GM18951 (cell line): ENCODE measurements around the gene ZNF846.
"Not testable (repeated sequence)": the region's sequence is repeated elsewhere in the genome, so short reads cannot be mapped to it uniquely, and the experiment has no call there.

Experiments used
- POLR2A ChIP-seq: IDR thresholded peaks from 4 replicates; pipeline ENCODE4 v1.6.1; 2011; ENCODE audit warnings: mild to moderate bottlenecking; ENCODE audit not compliant: insufficient read length, insufficient read depth; ENCODE audit errors: extremely low read depth
- in situ Hi-C: fragments of 300-500 bp; cut with MboI; formaldehyde crosslinking; loops from one replicate; pipeline ENCODE4 v1.12.0; 2022; ENCODE audit warnings: low sequenced_read_pairs, mixed read lengths, inconsistent platforms; ENCODE audit not compliant: unreplicated experiment

ZNF846 gene

DNA sequence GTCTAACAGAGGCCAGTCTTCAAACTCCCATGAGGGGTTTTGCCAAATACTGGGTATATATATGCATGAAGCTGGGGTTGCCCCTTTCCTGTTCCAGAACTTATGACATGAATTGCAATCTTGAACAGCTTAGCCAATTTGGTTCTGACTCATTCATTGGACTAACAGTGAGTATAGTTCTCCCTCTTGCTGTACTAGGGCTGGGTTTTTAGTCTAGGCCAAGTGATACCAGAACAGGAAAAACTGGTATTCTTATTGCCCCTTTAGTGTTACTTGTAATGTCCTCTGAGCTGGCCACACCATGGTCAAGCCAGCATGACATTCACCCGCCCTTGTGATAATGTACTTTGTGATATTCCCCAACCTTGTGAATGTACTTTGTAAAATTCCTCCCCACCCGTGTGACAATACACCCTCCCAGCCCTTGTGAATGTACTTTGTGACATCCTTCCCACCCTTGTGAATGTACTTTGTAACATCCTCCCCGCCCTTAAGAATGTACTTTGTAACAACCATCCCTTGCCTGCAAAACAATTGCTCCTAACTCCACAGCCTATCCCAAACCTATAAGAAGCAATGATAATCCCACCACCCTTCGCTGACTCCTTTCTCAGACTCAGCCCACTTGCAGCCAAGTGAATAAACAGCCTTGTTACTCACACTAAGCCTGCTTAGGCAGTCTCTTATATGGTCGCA is 26.9 kb downstream of the ZNF846 start:
- no peak for TF ChIP-seq POLR2A
- in situ Hi-C loops, result no loop called here

DNA sequence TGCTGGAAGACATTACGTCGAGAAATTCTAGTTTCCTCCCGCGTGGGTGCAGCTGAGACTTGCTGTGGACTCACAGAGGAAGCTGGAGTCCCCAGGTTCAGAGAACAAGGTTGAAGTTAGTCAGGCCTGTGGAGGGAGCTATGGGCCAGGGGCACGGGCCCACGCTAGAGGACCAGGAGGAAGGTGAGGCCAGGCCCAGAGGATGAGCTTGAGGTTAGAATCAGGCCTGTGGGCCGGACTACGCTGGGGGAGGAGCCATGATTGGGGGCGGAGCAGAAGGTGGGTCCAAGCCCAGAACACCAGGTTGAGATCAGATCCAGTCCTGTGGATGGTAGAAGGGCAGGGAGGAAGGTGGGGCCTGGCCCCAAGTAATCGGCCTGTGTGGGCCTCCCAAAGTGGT is 32.6 kb downstream of the ZNF846 start:
- in situ Hi-C loops, result no loop called here

DNA sequence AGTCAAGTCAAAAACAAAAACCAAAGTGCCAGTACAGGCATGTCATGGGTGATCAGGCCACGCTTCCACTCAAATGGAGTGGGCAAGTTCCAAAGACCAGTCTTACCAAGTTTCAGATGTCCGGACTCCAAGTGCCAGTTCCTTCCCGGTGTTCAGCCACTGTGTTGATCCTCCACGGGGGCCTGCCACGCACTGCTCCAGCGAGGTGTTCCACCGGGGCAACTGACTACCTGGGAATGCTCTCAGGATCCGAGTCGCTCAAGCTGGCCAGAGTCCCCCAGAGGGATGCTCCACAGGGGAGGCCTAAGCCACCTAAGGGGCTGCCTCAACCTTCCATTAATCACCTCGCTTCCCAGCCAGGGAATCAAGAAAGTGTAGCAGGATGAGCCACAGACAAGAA is 38.5 kb downstream of the ZNF846 start:
- in situ Hi-C loops, result not testable (repeated sequence)

More for the DNA sequence above, 32.6 kb downstream of the ZNF846 start:
- TF ChIP-seq POLR2A, result no peak

DNA sequence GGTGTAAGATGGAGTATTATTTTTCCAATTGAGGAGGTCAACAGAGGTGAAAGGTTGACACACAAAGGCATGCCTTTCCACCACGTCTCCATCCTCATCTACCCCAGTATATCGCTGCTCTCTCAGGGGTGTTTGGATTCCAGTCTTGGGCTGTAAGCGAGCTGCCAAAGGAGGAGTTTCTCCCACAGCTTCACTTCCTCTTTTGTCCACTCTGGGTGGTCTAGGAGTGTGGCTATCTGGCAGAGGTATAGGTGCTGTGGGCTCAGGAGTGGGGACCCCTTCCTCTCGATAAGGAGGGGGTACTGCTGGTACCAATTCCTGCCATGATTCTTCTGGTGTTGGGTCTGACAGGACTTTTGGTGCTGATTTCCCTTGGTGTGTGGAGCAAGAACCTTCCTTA is 39.4 kb downstream of the ZNF846 start:
- no peak for TF ChIP-seq POLR2A

DNA sequence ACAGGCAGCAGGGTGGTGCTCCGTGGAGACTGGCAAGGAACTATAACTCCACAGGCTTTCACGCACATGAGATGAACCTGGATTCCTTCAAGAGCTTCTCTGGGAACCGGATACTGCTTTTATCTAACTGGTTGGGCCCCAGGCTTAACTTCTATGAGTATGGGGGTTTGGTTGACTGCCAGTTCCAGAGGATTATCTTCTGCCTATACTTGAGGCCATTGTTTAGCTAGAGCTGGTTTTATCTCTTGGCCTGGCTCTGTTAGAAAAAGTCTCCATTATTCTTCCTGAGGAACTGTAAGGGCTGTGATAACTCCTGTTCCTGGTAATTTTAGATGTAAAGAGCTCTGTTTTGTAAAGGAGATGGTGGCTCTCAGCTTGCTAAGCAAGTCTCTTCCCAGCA is 40.9 kb downstream of the ZNF846 start:
- no peak for TF ChIP-seq POLR2A
- in situ Hi-C loops, result no loop called here

More for the DNA sequence above, 39.4 kb downstream of the ZNF846 start:
- in situ Hi-C loops, result no loop called here

DNA sequence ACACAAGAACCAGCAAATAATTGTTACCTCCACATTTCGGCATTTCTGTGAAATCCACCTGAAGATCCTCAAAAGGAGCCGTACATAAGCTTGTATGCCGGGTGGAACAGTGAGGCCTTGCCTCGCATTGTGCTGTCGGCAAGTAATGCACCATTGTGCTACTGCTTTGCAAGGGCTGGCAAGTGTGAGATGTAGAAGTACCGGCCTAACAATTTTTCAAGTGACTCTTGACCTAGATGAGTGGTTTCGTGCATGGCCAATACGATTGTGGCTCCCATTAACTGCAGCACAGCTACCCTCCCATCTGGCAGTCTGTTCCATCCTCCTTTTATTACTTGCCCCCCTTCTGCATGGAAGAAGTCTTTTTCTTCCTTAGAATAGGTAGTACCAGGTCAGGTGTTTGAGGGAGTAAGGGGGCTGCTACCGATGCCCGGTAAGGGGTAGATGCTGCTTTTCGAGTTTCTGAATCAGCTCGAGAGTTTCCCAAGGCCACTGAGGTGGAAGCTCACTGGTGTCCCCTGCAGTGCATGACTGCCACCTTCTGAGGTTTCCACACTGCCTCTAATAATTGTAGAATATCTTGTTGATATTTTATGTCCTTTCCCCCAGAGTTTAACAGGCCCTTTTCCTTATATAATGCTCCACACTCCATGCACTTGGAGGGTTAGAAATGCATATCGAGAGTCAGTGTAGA is 42.9 kb downstream of the ZNF846 start:
- in situ Hi-C loops, result not testable (repeated sequence)

DNA sequence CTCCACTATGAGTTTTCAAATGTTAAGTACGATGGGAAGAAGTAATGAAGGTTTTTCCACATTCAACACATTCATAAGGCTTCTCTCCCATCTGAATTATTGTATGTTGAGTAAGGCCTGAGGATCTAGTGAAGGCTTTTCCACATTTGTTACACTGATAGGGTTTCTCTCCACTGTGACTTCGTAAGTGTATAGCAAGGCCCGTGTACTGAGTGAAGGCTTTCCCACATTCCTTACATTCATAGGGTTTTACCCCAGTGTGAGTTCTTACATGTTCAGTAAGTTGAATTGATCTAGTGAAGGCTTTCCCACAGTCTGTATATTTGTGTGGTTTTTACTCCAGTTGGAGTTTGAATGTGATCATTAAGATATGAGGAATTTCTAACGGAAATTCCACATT is 44.4 kb downstream of the ZNF846 start:
- TF ChIP-seq POLR2A, result no peak
- in situ Hi-C loops, result no loop called here

DNA sequence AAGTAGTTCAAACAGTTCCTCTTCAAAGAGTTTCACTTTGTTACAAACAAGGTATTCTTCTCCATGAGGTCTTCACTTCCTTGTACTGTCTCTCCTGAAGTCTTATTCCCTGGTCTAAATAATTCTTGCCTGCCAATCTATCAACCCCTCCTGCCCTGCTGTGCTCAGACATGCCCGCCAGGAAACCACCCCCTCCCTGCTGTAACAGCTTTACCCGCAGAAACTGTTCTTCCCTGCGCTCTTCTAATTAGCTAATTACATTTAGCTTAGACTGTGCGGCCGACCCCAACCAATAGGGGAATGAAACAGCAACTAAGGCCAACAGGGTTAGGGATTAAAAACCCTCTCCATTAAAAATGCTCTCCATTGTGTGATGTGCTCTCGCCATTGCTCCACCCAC is 46.7 kb downstream of the ZNF846 start:
- no peak for TF ChIP-seq POLR2A
- in situ Hi-C loops, result no loop called here

DNA sequence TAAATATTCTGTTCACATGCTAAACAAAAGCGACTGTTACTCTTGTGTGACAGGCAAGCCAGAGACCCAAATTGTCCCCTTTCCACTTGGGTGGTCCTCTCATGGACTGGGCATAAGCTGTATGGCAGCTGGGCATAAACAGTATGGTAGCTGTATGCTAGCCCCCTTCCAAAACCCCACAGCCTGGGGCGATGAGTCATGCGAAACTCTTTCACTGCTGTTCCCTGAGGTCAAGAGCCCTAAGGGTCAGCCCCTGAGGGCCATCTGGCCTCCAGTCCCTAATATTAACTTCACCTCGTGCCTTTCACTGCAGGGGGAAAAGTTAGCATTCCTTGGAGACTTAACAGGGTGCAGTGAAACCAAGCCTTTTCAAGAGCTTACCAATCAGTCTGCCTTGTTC is 48.0 kb downstream of the ZNF846 start:
- in situ Hi-C loops, result no loop called here
- no peak for TF ChIP-seq POLR2A

DNA sequence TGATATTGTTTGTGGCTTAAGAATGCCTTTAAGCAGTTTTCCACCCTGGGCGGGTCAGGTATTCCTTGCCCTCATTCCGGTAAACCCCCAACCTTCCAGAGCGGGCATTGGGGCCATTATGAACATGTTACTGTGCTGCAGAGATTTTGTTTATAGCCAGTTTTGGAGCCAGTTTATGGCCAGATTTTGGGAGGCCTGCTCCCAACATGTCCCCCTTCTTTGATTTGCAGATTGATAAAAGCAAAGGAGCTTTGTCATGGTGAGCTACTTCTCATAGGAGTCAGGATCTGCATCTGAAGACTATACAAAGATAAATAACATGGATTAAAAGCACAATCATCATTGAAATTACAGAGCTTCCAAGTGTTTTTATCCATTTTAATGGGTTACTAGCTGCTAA is 56.7 kb downstream of the ZNF846 start:
- TF ChIP-seq POLR2A, result no peak
- in situ Hi-C loops, result no loop called here

DNA sequence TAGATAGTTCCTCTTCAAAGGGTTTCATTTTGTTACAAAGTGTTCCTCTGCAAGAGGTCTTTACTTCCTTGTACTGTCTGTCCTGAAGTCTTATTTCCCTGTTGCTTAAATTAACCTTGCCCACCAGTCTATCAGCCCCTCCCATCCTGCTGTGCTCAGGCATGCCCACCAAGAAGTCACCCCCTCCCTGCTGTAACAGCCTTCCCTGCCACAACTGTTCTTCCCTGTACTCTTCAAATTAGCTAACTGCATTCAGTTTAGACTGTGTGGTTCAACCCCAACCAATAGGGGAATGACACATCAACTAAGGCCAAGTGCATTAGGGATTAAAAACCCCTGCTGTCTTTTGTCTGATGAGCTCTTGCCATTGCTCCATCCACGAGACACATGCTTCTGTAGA is 59.2 kb downstream of the ZNF846 start:
- in situ Hi-C loops, result no loop called here
- TF ChIP-seq POLR2A, result no peak

DNA sequence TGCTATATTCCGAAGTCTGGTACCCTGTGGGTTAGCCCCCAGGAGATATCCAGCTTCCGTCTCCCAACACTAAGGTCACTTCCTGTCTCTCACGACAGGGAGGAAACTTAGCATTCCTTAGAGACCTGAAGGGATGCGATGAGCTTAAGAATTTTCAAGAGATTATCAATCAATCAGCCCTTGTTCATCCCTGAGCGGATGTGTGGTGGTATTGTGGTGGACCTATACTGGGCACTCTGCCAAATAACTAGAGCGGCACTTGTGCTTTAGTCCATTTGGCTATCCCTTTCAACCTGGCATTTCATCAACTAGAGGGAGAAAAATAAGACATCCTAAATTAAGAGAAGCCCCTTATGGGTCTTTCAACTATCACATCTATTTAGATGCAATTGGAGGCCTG is 62.7 kb downstream of the ZNF846 start:
- TF ChIP-seq POLR2A, result no peak
- in situ Hi-C loops, result no loop called here

DNA sequence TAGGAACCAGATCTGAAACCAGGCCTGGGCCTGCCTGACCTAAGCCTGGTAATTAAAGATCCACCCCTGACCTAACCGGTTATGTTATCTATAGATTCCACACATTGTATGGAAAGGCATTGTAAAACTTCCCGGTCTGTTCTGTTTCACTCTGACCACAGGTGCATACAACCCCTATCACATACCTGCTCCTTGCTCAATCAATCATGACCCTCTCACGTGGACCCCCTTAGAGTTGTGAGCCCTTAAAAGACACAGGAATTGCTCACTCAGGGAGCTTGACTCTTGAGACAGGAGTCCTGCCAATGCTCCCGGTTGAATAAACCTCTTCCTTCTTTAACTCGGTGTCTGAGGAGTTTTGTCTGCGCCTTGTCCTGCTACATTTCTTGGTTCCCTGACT is 66.4 kb downstream of the ZNF846 start:
- in situ Hi-C loops, result no loop called here
- TF ChIP-seq POLR2A, result no peak
